22Rv1 (cell line): ENCODE data around the gene LCE2C.

Source experiments
- ZFX ChIP-seq: fragments of 450-650 bp; IDR thresholded peaks from 2 replicates; pipeline ENCODE4 v1.6.1; 2017; ENCODE audit warnings: antibody characterized with exemption, borderline replicate concordance
- TF ChIP-seq, protein P1 (sequence below): fragments of 450-650 bp; IDR thresholded peaks from 2 replicates; pipeline ENCODE4 v1.5.1; 2017; ENCODE audit warnings: mild to moderate bottlenecking

GRCh38 chr1:152707860-152708259 is 32.8 kb downstream of the LCE2C start, which contains the start of gene LCE4A:
- TF ChIP-seq, protein P1, sequence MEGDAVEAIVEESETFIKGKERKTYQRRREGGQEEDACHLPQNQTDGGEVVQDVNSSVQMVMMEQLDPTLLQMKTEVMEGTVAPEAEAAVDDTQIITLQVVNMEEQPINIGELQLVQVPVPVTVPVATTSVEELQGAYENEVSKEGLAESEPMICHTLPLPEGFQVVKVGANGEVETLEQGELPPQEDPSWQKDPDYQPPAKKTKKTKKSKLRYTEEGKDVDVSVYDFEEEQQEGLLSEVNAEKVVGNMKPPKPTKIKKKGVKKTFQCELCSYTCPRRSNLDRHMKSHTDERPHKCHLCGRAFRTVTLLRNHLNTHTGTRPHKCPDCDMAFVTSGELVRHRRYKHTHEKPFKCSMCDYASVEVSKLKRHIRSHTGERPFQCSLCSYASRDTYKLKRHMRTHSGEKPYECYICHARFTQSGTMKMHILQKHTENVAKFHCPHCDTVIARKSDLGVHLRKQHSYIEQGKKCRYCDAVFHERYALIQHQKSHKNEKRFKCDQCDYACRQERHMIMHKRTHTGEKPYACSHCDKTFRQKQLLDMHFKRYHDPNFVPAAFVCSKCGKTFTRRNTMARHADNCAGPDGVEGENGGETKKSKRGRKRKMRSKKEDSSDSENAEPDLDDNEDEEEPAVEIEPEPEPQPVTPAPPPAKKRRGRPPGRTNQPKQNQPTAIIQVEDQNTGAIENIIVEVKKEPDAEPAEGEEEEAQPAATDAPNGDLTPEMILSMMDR = no peak
- TF ChIP-seq ZFX = no peak
